Raji (cell line): Measurements from ENCODE around the gene G3BP2.

Source experiments
- POLR2A ChIP-seq: IDR thresholded peaks from 2 replicates; pipeline ENCODE4 v1.6.1; 2011; ENCODE audit warnings: low read depth, low read length, control low read depth; ENCODE audit not compliant: insufficient read depth

The G3BP2 gene

DNA sequence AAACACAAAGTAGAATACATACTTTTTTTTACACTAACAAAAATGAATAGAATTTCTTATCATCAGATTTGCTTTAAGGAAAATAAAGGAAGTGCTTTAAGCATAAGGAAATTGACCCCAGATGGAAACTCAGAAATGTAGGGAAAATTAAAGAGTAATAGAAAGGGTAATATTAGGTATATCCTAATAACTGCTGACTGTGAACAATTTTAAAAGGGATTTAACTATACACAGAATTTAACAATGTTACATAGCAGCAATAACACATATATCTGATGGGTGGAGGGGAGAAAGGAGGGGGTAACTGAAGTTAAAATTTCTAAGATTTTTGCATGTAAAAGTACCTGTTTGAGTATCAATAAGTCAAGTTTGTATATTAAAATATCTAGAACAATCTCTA is 51.5 kb downstream of the G3BP2 start:
- TF ChIP-seq POLR2A: no peak

DNA sequence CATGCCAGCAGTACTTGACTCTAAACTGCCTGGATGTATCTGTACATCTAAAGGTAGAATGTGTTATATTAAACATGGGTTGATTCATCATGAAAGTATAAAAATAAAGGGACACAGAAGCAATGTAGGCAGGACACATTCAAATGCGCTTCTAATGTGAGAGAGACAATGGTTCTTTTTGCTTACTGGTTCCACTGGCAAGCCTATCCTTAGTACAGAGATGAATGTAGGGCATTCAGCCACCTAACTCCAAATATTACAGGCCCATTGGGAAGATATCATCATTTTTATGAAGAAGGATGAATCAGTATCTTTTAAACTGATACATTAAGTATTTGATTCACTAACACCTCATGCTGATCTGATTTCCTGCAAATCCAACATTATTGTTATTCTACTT is 60.9 kb downstream of the G3BP2 start:
- TF ChIP-seq POLR2A: no peak

DNA sequence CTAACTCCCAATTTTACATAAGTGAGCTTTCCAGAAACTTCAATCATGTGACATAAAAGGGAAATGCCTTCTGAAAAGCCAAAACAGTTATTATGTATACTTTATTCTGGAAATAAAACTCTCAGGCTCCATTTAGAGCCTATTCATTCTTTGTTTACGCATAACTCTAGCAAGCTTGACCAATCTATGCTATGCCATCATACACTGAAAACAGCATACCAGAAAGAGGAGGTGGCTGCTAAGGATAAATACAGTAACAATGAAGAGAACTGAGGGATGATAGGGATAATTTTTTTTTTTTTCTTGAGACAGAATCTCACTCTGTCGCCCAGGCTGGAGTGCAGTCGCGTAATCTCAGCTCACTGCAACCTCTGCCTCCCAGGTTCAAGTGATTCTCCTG is 67.3 kb downstream of the G3BP2 start:
- TF ChIP-seq POLR2A: no peak

DNA sequence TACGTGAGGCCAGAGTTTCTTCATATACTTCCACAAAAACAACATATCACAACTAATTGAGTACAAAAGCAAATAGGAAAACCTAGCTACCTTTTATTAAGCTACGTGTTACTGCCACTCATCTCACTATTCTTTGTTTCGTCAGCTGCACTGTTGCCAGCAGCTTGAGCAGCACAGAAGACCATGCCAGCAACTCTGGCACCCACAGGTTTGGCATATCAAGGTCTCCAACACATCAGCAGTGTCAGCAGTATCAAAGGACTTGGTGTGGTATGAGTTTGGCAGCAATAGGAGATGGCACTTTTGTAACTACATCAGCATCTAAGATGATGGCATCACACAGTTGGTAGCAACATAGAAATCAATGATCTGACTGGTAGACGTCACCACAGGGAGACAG is 73.6 kb downstream of the G3BP2 start:
- no peak for TF ChIP-seq POLR2A

DNA sequence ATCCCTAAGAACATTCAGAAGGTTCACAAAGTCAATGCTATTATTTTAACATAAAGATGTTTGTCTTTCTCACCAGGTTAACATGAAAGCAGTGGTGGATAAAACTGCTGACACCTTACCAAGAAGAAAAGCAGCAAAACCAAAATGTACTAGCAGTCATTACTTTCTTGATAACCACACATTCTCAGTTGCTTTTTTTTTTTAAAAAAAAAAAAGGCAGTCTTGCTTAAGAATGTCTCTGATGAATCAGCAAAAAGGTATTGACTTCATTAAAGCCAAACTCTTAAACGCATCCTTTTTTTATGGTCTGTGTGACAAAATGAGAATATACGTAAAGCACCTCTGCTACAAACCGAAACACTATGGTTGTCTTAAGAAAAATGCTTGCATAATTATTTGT is 74.8 kb downstream of the G3BP2 start:
- TF ChIP-seq POLR2A: no peak

DNA sequence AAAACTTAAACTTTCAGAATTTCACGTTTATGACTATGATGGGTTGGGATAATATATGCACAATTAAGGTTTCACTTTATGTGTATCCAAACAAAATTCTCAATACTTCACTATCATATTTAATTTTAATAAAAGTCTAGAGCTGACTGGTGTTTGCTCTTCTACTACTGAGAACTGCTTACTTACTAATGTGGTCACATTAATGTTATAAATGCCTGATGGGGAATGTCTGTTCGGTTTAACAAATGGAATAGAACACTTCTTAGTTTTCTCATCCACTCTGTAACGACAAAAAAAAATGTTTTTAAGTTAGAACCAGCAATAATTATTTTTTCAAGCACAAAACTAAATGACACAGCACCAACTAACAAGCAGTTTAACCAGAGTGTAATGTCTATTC is 77.2 kb downstream of the G3BP2 start:
- TF ChIP-seq POLR2A: no peak

DNA sequence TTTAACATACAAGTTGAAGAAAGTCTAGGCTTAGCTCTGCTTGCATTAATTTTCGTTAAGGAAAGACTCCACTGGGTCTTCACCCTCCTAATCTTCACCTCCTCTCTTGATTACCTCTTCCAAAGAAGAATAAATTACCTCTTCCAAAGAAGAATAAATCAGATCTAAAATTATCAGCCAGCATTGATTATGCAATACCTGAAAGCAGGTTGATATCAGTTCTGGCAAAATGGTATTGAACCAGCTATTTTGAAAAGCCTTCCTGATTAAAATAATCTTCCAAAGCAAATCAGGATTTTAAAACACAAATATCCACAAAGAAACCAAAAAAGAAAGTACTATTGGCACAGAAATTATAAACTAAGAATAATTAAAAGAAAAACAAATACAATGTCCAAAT is 79.8 kb downstream of the G3BP2 start:
- TF ChIP-seq POLR2A: no peak
